ENCODE results near the gene COQ8B.

DNA sequence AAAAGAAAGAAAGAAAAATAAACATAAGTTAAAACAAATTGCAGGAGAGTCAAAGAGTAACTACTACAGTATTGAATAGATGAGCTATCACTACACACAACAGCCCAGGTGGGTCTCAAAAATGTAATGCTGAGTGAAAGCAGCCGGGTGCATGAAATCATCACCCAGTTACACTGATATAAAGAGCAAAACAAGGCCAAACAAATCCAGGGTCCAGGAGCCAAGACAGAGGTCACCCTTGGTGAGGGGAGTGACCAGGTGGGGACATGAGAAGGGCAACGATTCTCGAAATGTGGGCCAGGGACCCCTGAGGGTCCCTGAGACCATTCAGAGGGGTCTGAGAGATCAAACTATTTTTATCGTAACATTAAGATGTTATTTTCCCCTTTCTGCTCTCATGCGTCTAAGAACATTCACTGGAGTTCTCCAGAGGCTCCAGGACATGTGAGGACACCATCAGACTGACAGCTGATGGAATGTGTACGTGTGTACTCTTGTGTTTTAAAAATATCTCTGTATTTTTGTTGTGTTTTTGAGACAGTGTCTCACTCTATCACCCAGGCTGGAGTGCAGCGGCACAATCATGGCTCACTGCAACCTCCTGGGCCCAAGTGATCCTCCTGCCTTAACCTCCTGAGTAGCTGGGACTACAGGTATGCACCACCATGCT is 10.6 kb downstream of the COQ8B start:
- no peak for TF ChIP-seq NFE2L2 (IDR thresholded peaks at IDR 0.05; ENCODE audit: low read depth, low read length)
- TF ChIP-seq, protein P1, sequence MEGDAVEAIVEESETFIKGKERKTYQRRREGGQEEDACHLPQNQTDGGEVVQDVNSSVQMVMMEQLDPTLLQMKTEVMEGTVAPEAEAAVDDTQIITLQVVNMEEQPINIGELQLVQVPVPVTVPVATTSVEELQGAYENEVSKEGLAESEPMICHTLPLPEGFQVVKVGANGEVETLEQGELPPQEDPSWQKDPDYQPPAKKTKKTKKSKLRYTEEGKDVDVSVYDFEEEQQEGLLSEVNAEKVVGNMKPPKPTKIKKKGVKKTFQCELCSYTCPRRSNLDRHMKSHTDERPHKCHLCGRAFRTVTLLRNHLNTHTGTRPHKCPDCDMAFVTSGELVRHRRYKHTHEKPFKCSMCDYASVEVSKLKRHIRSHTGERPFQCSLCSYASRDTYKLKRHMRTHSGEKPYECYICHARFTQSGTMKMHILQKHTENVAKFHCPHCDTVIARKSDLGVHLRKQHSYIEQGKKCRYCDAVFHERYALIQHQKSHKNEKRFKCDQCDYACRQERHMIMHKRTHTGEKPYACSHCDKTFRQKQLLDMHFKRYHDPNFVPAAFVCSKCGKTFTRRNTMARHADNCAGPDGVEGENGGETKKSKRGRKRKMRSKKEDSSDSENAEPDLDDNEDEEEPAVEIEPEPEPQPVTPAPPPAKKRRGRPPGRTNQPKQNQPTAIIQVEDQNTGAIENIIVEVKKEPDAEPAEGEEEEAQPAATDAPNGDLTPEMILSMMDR (conservative IDR thresholded peaks at IDR 0.05; ENCODE audit: low read depth, low read length): no peak
- no peak for TF ChIP-seq POLR2A (IDR thresholded peaks at IDR 0.05; ENCODE audit: low read depth, low read length)
- no peak for TF ChIP-seq MAFK (IDR thresholded peaks at IDR 0.05; ENCODE audit: low read depth, low read length)
- TF ChIP-seq MAZ (IDR thresholded peaks at IDR 0.05; ENCODE audit: borderline replicate concordance, low read depth, low read length): no peak
- no peak for TF ChIP-seq RAD21 (IDR thresholded peaks at IDR 0.05; ENCODE audit: low read length)
- TF ChIP-seq, protein P2, sequence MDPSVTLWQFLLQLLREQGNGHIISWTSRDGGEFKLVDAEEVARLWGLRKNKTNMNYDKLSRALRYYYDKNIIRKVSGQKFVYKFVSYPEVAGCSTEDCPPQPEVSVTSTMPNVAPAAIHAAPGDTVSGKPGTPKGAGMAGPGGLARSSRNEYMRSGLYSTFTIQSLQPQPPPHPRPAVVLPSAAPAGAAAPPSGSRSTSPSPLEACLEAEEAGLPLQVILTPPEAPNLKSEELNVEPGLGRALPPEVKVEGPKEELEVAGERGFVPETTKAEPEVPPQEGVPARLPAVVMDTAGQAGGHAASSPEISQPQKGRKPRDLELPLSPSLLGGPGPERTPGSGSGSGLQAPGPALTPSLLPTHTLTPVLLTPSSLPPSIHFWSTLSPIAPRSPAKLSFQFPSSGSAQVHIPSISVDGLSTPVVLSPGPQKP (IDR thresholded peaks at IDR 0.05; ENCODE audit: borderline replicate concordance, low read depth, low read length): no peak

Measured in IMR-90 (cell line).